Globus pallidus (tissue), 1 donor: ENCODE results near the gene FST.
A peak's percentile ranks its signal among the peaks of the same experiment; 100 is the strongest.

Experiments
- DNase-seq: peaks from one replicate; pipeline ENCODE4 v3.0.0-alpha.2; 2015; ENCODE audit warnings: low spot score

Gene FST

DNA sequence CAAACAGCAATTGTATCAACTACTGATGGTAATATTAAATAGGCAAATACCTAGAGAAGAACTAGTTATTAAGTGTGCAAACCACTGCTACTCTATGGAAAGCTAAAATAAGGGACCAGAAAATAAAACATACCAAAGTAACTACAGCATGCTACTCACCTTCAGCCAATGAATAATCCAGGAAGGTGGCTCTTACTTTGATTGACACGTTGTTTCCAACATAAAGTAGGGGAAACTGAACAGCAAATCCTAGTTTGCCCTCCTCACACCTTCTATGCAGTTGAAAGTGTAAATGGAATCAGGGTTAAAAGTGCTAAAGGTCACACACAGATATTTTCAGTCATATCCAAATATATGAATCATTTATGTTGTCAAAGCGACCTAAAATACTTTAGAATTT lies 5.1 kb upstream of the FST start:
- DNase-seq: no peak

- no peak for DNase-seq
Observed at GRCh38 chr5:53476019-53476418, 4.4 kb upstream of the FST start.

DNA sequence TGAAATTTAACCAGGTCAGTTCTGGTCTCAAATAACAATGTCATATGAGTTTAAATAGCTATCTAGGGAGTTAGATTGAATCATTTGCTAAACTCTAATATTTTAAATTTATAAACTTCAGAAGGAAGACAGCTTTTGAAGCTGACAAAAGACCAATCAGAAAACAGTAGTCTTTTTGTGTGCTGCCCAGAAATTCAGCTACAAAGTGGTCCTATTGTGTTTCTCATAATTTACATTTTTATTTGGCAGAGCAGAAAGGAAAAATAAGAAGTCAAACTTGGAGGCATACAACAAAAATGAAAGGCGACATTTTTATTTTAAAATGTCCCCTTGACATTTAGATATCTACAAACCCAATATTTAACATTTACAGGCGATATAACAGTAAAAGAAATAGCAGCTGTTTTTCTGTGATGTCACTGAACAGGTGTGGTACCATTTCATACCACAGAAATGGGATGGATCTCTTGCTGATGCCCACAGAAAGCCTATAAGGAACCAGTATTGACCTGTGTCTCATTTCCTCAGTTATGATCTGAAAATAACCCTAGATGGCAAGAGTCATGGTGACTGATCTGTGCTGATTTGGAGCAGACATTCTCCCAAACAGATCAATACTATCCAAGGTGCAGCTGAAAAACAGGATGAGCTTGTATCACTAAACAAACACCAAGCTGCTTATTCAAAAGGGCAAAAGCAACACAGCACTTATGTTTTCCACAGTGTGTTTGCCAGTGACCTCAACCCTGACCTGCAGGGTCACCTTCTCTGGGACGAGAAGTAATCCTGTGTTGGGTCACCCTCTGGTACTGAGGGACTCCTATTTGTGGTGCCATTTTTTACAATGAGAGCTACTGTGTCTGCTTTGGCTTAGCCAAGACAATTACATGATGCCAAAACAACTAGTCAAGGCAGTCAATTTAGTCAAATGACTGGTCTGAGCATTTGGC lies 3.6 kb upstream of the FST start:
- peak; percentile 69 for DNase-seq

GRCh38 chr5:53478411-53479044 lies 1.9 kb upstream of the FST start:
- DNase-seq: peak; percentile 72

- no peak for DNase-seq
Observed at GRCh38 chr5:53479045-53479589, 1.3 kb upstream of the FST start.

GRCh38 chr5:53479590-53480415 lies 626 bp upstream of the FST start:
- DNase-seq: no peak

- no peak for DNase-seq
Observed at GRCh38 chr5:53481159-53481886, 894 bp downstream of the FST start.

DNA sequence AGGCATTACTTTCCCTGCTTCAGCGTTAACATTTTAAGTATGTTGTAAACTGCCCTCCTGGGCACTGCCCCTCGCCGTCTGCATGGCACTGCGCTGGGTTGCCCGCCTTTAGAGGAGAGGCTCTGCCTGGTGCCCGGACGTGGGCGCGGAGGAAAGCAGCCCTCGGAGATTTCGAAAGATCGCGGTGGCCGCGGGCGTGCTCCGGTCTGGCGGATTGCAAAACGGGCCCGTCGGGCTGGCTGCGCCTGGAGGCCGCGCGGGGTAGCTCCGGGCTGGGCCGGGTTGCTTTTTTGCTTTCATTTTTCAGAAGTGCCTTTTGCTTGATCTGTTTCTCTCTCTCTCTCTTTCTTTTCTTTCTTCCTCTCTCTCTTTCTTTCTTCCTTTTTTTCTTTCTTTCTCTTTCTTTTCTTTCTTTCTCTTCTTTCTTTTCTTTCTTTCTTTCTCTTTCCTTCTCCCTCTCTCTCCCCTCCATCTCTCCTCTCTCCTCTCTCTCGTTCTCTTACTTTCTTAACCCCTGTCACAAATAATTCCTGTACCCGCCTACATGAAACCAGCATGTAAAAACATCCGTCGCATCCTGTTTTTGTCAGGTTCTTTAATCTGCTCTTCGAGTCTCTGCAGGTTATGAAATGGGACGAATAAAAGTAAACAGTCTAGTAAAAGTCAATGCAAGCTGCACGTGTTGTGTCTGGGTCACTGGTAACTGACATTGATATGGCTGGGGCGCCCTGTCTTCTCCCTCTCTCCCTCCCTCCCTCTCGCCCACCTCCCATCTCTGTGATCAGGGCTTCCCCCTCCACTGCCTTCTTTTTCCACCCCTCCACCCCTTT lies 1.7 kb downstream of the FST start:
- no peak for DNase-seq

DNA sequence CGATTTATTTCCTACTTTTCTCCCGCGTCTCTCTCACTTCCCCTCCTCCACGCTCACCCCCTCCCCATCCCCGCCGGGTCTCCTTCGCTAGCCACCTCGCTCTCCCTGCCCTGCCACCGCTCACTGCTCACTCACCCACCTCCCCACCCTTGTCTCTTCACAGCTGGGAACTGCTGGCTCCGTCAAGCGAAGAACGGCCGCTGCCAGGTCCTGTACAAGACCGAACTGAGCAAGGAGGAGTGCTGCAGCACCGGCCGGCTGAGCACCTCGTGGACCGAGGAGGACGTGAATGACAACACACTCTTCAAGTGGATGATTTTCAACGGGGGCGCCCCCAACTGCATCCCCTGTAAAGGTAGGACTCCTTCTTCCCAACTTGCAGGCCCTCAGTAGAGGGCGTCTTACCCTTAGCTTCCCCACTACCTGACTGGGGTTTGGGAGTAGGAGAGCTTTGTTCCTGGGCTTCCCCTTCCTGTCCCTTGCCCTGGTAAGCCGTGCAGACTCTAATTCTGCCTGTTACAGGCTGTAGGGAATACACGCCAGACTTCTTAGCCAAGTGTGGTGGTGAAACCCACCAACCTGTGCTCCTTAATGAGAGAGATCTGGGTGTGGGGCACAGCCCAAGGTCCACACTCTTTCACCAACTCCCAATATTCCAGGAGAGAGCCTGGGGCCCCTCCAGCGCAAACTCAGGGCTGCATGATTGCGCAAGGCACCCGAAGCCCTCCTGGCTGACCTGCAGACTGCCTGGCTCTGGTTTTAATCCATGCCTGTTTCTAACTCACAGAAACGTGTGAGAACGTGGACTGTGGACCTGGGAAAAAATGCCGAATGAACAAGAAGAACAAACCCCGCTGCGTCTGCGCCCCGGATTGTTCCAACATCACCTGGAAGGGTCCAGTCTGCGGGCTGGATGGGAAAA lies 2.5 kb downstream of the FST start:
- DNase-seq: no peak

GRCh38 chr5:53487436-53487835 lies 7.0 kb downstream of the FST start:
- no peak for DNase-seq

DNA sequence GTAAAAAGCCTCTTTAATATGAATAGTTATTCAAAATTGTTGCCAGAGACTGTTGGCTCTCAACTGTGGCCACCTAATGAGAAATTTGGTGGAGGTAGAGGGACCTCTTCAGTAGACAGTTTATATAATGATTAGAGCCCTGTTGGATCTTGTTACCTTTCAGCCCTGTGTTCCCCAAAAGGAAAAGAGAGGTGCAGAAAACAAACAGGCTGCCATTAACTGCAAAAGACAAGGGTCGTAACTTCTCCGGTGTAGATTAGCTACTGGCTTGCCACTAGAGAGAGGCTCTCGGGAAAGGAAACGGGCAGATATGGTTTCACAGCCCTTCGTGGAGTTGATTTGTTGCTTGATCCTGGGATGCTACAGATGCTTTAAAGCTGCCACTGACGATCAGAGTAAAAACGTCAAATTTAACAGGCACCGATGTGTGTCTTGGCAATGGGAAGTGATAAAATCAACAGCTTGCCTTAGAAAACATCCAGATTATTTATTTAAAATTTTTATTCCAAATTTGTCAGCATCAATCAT lies 7.8 kb downstream of the FST start:
- DNase-seq: no peak

GRCh38 chr5:53490747-53491146 lies 10.3 kb downstream of the FST start:
- no peak for DNase-seq

GRCh38 chr5:53501054-53501453 lies 20.6 kb downstream of the FST start:
- no peak for DNase-seq

DNA sequence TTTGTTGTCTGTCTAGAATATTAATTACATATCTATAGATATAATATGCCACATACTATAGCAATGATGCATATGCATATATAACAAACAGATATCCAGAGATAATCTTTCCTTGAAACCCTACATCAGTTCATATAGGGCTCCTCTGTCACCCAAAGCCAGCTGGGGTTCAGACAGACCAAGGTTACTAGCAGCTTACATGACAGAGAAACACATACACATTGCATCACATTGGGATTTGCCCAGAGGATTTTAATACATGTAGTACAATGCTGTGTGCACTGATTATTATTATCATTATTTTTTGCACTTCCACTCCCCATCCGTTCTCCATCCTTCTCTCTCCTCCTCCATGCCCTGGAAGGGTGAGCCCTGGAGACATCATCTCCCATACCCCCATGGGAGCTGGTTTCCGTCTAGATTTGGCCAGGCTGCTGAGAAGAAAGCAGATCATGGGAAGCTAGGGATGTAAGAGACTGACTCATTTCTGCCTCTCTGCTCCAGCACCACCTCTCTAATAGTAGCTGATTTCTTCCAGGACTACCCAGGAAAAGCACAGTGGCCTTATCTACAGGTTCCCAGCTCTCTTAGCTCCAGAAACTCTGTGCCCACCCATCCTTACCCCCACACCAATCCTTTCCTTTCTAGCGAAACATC lies 23.3 kb downstream of the FST start:
- no peak for DNase-seq

DNA sequence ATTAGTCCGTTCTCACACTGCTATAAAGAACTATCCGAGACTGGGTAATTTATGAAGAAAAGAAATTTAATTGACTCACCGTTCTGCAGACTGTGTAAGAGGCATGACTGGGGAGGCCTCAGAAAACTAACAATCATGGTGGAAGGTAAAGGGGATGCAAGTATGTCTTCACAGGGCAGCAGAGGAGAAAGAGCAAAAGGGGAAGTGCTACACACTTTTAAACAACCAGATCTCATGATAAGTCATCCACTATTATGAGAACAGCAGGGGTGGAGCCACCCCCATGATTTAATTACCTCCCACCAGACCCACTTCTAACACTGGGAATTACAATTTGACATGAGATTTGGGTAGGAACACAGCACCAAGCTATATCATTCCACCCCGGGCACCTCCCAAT lies 26.6 kb downstream of the FST start:
- DNase-seq: no peak

- no peak for DNase-seq
Observed at GRCh38 chr5:53508125-53508524, 27.7 kb downstream of the FST start.

GRCh38 chr5:53512539-53512938 lies 32.1 kb downstream of the FST start:
- no peak for DNase-seq

GRCh38 chr5:53515988-53516387 lies 35.6 kb downstream of the FST start:
- no peak for DNase-seq

GRCh38 chr5:53520813-53521212 lies 40.4 kb downstream of the FST start:
- no peak for DNase-seq
